Left lobe of liver (tissue), 1 donor: Measurements from ENCODE around the gene RBM42. TPM values are rescaled to one million over a fixed set of nuclear protein-coding genes. Genes with fewer than 3 reads are reported as not detected.

Experiments
- total RNA-seq: library from RNA; stranded (reverse); gene quantifications from one replicate; pipeline ENCODE4 v1.2.1, GENCODE V29; 2021
- donor health status: DM: no; HTN: yes; CAD: no.

The RBM42 gene
- total RNA-seq, 1 donor from 2014 or later, result 30.7 TPM

Other genes starting within 250 kb of the RBM42 start
- not detected for gene FFAR2, start 180.8 kb upstream of the RBM42 start, total RNA-seq
- gene KRTDAP, start 138.6 kb upstream of the RBM42 start, total RNA-seq, result not detected
- 2.0 TPM for gene DMKN, start 115.4 kb upstream of the RBM42 start, total RNA-seq
- gene SBSN, start 100.7 kb upstream of the RBM42 start, total RNA-seq, result not detected
- not detected for gene GAPDHS, start 95.6 kb upstream of the RBM42 start, total RNA-seq
- gene TMEM147, start 83.4 kb upstream of the RBM42 start, total RNA-seq, result 26.6 TPM
- not detected for gene ATP4A, start 65.4 kb upstream of the RBM42 start, total RNA-seq
- gene PMIS2, start 42.9 kb upstream of the RBM42 start, total RNA-seq, result not detected
- 5.7 TPM for gene HAUS5, start 16.3 kb upstream of the RBM42 start, total RNA-seq
- 0.48 TPM for gene ETV2, start 12.7 kb downstream of the RBM42 start, total RNA-seq
- 196 TPM for gene COX6B1, start 19.3 kb downstream of the RBM42 start, total RNA-seq
- gene UPK1A, start 37.5 kb downstream of the RBM42 start, total RNA-seq, result not detected
- gene ZBTB32, start 75.5 kb downstream of the RBM42 start, total RNA-seq, result 0.10 TPM
- gene KMT2B, start 89.0 kb downstream of the RBM42 start, total RNA-seq, result 23.0 TPM
- gene IGFLR1, start 113.4 kb downstream of the RBM42 start, total RNA-seq, result 30.8 TPM
- 15.1 TPM for gene U2AF1L4, start 116.4 kb downstream of the RBM42 start, total RNA-seq
- 31.7 TPM for gene PSENEN, start 116.6 kb downstream of the RBM42 start, total RNA-seq
- gene LIN37, start 119.5 kb downstream of the RBM42 start, total RNA-seq, result 4.7 TPM
- gene HSPB6, start 128.0 kb downstream of the RBM42 start, total RNA-seq, result 7.0 TPM
- 4.5 TPM for gene PROSER3, start 129.1 kb downstream of the RBM42 start, total RNA-seq
- gene ARHGAP33, start 146.5 kb downstream of the RBM42 start, total RNA-seq, result 3.6 TPM
- 196 TPM for gene PRODH2, start 183.8 kb downstream of the RBM42 start, total RNA-seq
- gene NPHS1, start 223.5 kb downstream of the RBM42 start, total RNA-seq, result not detected
- gene KIRREL2, start 227.9 kb downstream of the RBM42 start, total RNA-seq, result 0.20 TPM
- gene APLP1, start 239.5 kb downstream of the RBM42 start, total RNA-seq, result 0.40 TPM